K562 treated with DMSO at 1 percent for 48 hours (cell line): ENCODE data around the gene NUP42. TPM values are rescaled to one million over a fixed set of nuclear protein-coding genes. Genes with fewer than 3 reads are reported as not detected.

Experiments used
- total RNA-seq: library from RNA; unstranded; fragments of 300-600 nt; gene quantifications from 2 replicates; pipeline ENCODE4 v1.2.3, GENCODE V29; 2022; ENCODE audit warnings: low replicate concordance; ENCODE audit errors: extremely low read depth

The NUP42 gene, protein sequence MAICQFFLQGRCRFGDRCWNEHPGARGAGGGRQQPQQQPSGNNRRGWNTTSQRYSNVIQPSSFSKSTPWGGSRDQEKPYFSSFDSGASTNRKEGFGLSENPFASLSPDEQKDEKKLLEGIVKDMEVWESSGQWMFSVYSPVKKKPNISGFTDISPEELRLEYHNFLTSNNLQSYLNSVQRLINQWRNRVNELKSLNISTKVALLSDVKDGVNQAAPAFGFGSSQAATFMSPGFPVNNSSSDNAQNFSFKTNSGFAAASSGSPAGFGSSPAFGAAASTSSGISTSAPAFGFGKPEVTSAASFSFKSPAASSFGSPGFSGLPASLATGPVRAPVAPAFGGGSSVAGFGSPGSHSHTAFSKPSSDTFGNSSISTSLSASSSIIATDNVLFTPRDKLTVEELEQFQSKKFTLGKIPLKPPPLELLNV
- total RNA-seq: not detected in 2 replicates

DNA sequence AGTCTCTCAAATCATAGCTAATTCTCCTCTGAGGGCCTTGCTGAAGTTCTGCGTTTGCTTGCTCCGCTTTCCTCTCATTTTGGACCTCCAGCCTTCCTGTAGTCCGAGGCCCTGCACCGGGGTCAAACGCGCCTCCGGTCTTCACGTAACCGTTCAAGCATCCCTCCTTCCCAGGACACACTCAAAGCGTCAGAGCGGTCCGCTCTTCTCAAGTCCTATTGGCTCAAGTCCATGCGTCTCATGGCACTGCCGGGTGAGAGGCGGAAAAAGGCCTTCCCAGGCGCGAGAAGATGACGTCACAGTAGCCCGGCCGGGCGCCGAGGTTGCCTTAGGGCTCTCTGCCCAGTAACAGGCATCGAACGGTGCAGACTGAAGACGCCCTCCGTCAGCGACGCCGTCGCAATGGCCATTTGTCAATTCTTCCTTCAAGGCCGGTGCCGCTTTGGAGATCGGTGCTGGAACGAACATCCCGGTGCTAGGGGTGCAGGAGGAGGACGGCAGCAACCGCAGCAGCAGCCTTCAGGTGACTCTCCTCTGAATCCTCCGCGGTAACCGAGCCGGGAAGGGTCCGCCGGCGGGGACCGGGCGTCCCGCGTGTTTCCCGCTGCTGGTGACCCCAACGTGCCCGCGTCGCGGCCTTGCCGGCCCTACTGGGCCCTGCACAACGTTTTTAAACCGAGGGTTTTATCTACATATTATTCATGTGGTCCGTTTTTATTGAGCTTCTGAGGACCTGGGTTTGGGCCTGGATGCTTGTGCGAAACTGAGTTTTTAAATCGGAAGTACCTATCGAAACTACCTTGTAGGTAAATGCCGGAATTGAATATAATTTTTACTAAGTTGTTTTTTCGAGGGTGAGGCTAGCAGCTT, at the start of gene NUP42:
TSS of gene NUP42 (plus strand) at position 365 of the 870 bp plus-strand sequence. CDS start at position 403, 38 bp downstream.

DNA sequence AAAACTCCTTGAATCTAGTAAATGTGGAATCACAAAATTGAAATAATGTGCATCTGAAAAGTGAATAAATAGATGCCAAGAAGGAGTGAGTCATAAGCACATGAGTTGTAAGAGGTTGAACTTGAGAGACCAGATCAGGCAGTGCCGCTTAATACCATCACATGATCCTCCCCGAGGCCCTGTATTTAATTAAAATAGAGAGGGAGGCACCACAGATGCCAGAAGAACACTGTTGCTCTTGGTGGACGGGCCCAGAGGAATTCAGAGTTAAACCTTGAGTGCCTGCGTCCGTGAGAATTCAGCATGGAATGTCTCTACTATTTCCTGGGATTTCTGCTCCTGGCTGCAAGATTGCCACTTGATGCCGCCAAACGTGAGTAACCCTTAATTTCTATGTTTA, 64.7 kb downstream of the NUP42 start, which contains the start of gene GPNMB:
TSS of gene GPNMB (plus strand) at position 221 of the 400 bp plus-strand sequence. CDS start at position 304, 83 bp downstream.

Other genes with a start within 250 kb of the NUP42 start
- not detected in 2 replicates for gene HYCC1, start 167.9 kb upstream of the NUP42 start, total RNA-seq
- gene KLHL7, start 76.3 kb upstream of the NUP42 start, total RNA-seq: not detected in 2 replicates
- not detected in 2 replicates for gene GPNMB, start 64.7 kb downstream of the NUP42 start, total RNA-seq
- not detected in 2 replicates for gene MALSU1, start 117.3 kb downstream of the NUP42 start, total RNA-seq